IMR-90 (cell line): ENCODE measurements around the gene LAMB3.

Experiments used
- MXI1 ChIP-seq: IDR thresholded peaks from 2 replicates; pipeline ENCODE4 v1.6.1; 2012; ENCODE audit warnings: low read depth, mild to moderate bottlenecking, low read length, moderate library complexity, borderline replicate concordance
- SMC3 ChIP-seq: fragments of 150-350 bp; IDR thresholded peaks from 2 replicates; pipeline ENCODE4 v1.6.1; 2016; ENCODE audit warnings: low read depth, mild to moderate bottlenecking, antibody characterized with exemption, low read length, moderate library complexity
- TF ChIP-seq, protein P1 (sequence below): conservative IDR thresholded peaks from 2 replicates; pipeline ENCODE4 v1.5.1; 2012; ENCODE audit warnings: mild to moderate bottlenecking, low read depth, low read length, improper control_type of control experiment

DNA sequence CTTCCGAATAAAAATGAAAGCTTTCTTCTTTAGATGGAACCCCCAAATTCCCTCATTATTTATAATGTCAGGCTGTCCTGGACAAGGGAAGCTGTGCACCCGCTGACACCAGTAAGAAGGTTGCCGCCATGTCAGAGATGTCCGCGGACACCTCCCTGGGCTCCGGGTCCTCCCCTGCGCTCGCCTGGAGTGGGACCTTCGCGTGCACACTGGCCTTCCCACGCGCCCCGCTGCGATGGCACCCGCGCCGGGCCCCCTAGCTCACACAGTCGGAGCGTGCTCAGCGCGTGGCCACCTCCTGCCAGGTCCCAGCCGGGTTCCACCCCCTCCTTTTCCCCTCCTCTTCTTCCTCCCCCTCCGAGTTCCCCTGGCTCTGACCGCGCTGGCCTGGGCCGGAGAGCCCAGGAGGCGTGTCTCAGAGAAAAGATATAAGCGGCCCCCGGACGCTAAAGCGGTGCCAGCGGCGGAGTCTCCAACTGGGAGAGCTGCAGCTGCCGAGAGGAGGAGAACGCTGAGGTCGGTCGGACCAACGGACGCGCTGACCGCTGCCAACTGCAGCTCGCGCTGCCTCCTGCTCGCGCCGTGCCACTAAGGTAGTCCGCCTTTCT, 22.8 kb upstream of the LAMB3 start, which contains the start of gene G0S2:
- TF ChIP-seq SMC3 (no peak), MXI1 (no peak)
- TF ChIP-seq, protein P1, sequence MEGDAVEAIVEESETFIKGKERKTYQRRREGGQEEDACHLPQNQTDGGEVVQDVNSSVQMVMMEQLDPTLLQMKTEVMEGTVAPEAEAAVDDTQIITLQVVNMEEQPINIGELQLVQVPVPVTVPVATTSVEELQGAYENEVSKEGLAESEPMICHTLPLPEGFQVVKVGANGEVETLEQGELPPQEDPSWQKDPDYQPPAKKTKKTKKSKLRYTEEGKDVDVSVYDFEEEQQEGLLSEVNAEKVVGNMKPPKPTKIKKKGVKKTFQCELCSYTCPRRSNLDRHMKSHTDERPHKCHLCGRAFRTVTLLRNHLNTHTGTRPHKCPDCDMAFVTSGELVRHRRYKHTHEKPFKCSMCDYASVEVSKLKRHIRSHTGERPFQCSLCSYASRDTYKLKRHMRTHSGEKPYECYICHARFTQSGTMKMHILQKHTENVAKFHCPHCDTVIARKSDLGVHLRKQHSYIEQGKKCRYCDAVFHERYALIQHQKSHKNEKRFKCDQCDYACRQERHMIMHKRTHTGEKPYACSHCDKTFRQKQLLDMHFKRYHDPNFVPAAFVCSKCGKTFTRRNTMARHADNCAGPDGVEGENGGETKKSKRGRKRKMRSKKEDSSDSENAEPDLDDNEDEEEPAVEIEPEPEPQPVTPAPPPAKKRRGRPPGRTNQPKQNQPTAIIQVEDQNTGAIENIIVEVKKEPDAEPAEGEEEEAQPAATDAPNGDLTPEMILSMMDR = no peak
